Cardiac muscle cell (in vitro differentiated cells and primary cell): ENCODE data around the gene SPTLC2. TPM values are rescaled to one million over a fixed set of nuclear protein-coding genes. Genes with fewer than 3 reads are reported as not detected.

Source experiments
- DNase-seq, 2 donors: peaks; one replicate each; pipeline versions ENCODE4 v3.0.0 to v3.0.0-alpha.2; 2010 to 2017; ENCODE audit warnings: low read depth in 1 of 2, low spot score in 1 of 2
- H3K27ac ChIP-seq: fragments of 200-600 bp; sonication (generic); 2 replicates; pipeline ENCODE4 v1.5.1; 2016
- H3K27me3 ChIP-seq: fragments of 200-600 bp; sonication (generic); 2 replicates; pipeline ENCODE4 v1.6.0; 2016; ENCODE audit warnings: control low read depth
- H3K36me3 ChIP-seq: fragments of 200-600 bp; sonication (generic); 2 replicates; pipeline ENCODE4 v1.5.1; 2016; ENCODE audit warnings: control low read depth
- H3K4me1 ChIP-seq: fragments of 200-600 bp; sonication (generic); 2 replicates; pipeline ENCODE4 v1.8.1; 2017; ENCODE audit warnings: low read depth, mild to moderate bottlenecking, mixed run types
- H3K4me3 ChIP-seq: fragments of 200-600 bp; sonication (generic); 2 replicates; pipeline ENCODE4 v1.5.1; 2016; ENCODE audit warnings: mild to moderate bottlenecking
- H3K9me3 ChIP-seq: fragments of 200-600 bp; sonication (generic); 2 replicates; pipeline ENCODE4 v1.5.1; 2017; ENCODE audit warnings: low read depth, mild to moderate bottlenecking, control low read depth
- CTCF ChIP-seq: IDR thresholded peaks from 2 replicates; pipeline ENCODE4 v1.5.1; 2012; ENCODE audit warnings: low read depth, mild to moderate bottlenecking, low read length
- polyA plus RNA-seq: library from polyadenylated mRNA; unstranded; fragments of >200 nt; fragmentation: Nextera tagmentation; extraction: Ambion mirVana; gene quantifications from 2 replicates; pipeline ENCODE4 v1.2.1, GENCODE V29; 2016
- total RNA-seq: library from RNA; depleted of rRNA; stranded (reverse); fragments of >200 nt; gene quantifications from 2 replicates; pipeline ENCODE4 v1.2.3, GENCODE V29; 2016

Gene SPTLC2
- total and polyA plus RNA-seq, 2 experiments from 2014 or later, result 13.9 to 14.4 TPM

DNA sequence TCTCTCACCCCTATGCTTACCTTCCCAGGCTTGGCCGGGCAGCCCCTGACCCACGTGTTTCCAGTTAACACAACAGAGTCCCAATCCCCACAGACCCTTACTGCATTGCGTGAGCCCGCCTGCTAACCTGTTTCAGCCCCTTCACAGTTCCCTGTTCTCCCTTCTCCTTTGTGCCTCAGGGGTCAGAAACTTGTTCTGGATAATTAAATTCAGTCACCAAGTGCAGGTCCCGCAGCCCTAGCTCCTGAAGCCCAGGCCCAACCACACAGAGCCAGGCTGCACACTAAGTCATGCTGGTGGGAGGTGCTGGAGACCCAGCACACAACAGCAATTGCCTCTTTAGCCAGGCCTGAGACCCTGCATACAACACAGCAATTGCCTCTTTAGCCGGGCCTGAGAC lies 127.4 kb downstream of the SPTLC2 start:
- DNase-seq, result no peak
- H3K36me3 ChIP-seq, result no peaks in the 10 kb centered on the region
- no peaks in the 10 kb centered on the region for H3K9me3 ChIP-seq
- TF ChIP-seq CTCF, result no peak
- no peak overlapping the region for H3K4me3 ChIP-seq
- H3K27me3 ChIP-seq, result no peaks in the 10 kb centered on the region
- no peak overlapping the region for H3K27ac ChIP-seq
- H3K4me1 ChIP-seq, result no peaks in the 10 kb centered on the region

GRCh38 chr14:77488558-77488957 lies 127.9 kb downstream of the SPTLC2 start:
- H3K36me3 ChIP-seq, result no peaks in the 10 kb centered on the region
- no peak overlapping the region for H3K27ac ChIP-seq
- H3K4me3 ChIP-seq, result no peak overlapping the region
- no peaks in the 10 kb centered on the region for H3K9me3 ChIP-seq
- no peaks in the 10 kb centered on the region for H3K27me3 ChIP-seq
- H3K4me1 ChIP-seq, result no peaks in the 10 kb centered on the region
- no peak for DNase-seq
- no peak for TF ChIP-seq CTCF

DNA sequence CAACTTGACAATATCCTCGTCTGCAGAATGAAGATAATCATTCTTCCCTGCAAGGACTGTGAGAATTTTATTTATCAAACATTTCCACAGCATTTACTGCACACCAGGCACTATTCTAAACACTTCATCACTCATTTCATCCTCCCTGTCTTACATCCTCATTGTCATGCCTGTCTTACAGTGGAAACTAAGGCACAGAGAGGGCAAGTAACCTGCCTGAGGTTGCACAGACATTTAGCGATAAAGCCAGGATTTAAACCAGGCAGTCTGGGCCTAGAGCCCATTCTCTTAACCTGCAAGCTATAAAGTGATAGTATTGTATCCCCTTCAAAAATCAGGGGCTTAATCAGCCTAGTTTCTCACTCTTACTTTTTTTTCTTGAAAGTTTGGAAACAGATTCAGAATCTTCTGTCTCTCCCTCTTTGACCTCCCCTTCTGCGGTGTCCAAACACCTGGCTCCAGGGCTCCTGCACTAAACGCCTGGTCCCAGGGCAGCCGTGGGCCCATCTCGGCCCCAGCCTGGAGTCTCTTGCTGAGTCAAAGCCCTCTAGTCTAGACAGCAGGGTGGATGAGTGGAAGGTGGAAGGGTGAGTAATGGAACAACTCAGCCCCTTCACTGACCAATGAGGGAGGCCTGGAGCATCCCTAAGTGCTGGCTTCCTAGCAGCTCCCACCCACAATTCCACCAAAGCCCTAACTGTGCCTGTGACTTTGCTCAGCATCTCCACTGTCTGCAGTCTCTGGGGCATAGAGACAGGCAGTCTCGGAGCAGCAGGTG lies 130.3 kb downstream of the SPTLC2 start:
- Histone ChIP-seq H3K4me3 (no peak overlapping the region), H3K27ac (no peak overlapping the region)

GRCh38 chr14:77485256-77485655 lies 131.2 kb downstream of the SPTLC2 start:
- TF ChIP-seq CTCF, result no peak
- Histone ChIP-seq H3K36me3 (no peaks in the 10 kb centered on the region), H3K9me3 (no peaks in the 10 kb centered on the region), H3K27me3 (no peaks in the 10 kb centered on the region), H3K4me1 (no peaks in the 10 kb centered on the region), H3K27ac (no peak overlapping the region), H3K4me3 (no peak overlapping the region)
- DNase-seq, result no peak

More for the DNA sequence above, 130.3 kb downstream of the SPTLC2 start:
- no peaks in the 10 kb centered on the region for H3K4me1 ChIP-seq
- no peaks in the 10 kb centered on the region for H3K36me3 ChIP-seq
- DNase-seq, result no peak
- H3K27me3 ChIP-seq, result no peaks in the 10 kb centered on the region
- no peak for TF ChIP-seq CTCF
- H3K9me3 ChIP-seq, result no peaks in the 10 kb centered on the region

DNA sequence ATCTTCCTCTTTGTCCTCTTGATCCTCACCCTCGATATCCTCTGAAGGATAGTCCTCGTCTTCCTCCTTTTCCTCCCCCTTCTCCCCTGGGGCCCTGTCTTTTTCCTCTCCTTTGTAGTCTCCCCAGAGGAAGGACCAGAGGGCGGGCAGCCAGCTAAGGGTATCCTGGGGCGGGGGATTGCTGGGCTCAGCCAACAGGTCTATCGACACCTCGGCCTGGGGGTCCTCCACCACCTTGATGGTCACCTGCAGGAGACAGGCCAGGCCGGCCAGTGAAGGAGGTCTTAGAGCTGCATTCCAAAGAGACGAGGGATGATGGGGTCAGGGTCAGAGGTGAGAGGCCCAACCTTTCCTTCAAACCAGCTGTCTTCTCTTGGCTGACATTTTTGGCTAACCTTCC lies 134.0 kb downstream of the SPTLC2 start:
- Histone ChIP-seq H3K4me1 (no peaks in the 10 kb centered on the region), H3K9me3 (no peaks in the 10 kb centered on the region), H3K27ac (no peak overlapping the region), H3K36me3 (no peaks in the 10 kb centered on the region), H3K4me3 (no peak overlapping the region), H3K27me3 (no peaks in the 10 kb centered on the region)
- no peak for DNase-seq
- TF ChIP-seq CTCF, result no peak
